Brain microvascular endothelial cell (primary cell): Measurements from ENCODE around the gene PLET1.

ENCODE experiments used
- DNase-seq: peaks from one replicate; pipeline ENCODE4 v3.0.0-alpha.2; 2020
- H3K27ac ChIP-seq: fragments of 250-450 bp; sonication (Bioruptor Pico); 2 replicates; pipeline ENCODE4 v1.5.1; 2020; ENCODE audit warnings: mild to moderate bottlenecking, moderate library complexity
- H3K27me3 ChIP-seq: fragments of 250-450 bp; sonication (Bioruptor Pico); replicated peaks from 2 replicates; pipeline ENCODE4 v1.5.1; 2020; ENCODE audit warnings: mild to moderate bottlenecking
- H3K36me3 ChIP-seq: fragments of 250-450 bp; sonication (Bioruptor Pico); replicated peaks from 2 replicates; pipeline ENCODE4 v1.5.1; 2020; ENCODE audit warnings: mild to moderate bottlenecking
- H3K4me3 ChIP-seq: 2 replicates; pipeline ENCODE4 v1.5.1; 2011; ENCODE audit warnings: low read depth, mild to moderate bottlenecking, control low read depth, low read length, moderate library complexity
- in situ Hi-C: cut with HindIII; loops from 2 replicates; pipeline ENCODE4 v1.10.0; 2017; ENCODE audit warnings: low sequenced_read_pairs, low pct_ligation_motif_present
- TF ChIP-seq, protein P1 (sequence below): IDR thresholded peaks from 2 replicates; pipeline ENCODE4 v1.5.1; 2011; ENCODE audit warnings: low read depth, mild to moderate bottlenecking, moderate library complexity, low read length, control low read depth, inconsistent platforms; ENCODE audit errors: missing control alignments

The PLET1 gene

DNA sequence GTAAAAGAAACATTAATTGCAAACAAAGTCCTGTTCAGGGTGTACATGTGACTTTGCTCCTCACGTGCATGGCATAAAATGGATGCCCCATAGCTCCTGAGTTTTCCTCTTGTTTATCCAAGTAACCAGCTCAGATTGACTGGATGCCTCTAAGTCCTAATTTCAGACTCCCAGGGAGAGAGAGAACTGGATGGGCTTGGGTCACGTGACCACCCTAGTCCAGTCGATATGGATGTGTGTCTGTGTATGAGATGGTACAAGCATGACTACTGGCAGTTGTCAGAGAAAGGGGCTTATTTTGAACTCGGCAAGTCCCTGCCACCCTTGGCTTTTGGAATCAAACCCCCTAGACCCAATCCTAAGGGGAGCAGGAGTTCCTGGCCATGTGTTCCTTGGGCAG lies 35.4 kb upstream of the PLET1 start:
- TF ChIP-seq, protein P1, sequence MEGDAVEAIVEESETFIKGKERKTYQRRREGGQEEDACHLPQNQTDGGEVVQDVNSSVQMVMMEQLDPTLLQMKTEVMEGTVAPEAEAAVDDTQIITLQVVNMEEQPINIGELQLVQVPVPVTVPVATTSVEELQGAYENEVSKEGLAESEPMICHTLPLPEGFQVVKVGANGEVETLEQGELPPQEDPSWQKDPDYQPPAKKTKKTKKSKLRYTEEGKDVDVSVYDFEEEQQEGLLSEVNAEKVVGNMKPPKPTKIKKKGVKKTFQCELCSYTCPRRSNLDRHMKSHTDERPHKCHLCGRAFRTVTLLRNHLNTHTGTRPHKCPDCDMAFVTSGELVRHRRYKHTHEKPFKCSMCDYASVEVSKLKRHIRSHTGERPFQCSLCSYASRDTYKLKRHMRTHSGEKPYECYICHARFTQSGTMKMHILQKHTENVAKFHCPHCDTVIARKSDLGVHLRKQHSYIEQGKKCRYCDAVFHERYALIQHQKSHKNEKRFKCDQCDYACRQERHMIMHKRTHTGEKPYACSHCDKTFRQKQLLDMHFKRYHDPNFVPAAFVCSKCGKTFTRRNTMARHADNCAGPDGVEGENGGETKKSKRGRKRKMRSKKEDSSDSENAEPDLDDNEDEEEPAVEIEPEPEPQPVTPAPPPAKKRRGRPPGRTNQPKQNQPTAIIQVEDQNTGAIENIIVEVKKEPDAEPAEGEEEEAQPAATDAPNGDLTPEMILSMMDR: no peak
- no peak overlapping the region for H3K27ac ChIP-seq
- H3K4me3 ChIP-seq: no peak overlapping the region
- no peaks in the 10 kb centered on the region for H3K27me3 ChIP-seq
- no peaks in the 10 kb centered on the region for H3K36me3 ChIP-seq
- no peak for DNase-seq
- in situ Hi-C loops: no loop called here

DNA sequence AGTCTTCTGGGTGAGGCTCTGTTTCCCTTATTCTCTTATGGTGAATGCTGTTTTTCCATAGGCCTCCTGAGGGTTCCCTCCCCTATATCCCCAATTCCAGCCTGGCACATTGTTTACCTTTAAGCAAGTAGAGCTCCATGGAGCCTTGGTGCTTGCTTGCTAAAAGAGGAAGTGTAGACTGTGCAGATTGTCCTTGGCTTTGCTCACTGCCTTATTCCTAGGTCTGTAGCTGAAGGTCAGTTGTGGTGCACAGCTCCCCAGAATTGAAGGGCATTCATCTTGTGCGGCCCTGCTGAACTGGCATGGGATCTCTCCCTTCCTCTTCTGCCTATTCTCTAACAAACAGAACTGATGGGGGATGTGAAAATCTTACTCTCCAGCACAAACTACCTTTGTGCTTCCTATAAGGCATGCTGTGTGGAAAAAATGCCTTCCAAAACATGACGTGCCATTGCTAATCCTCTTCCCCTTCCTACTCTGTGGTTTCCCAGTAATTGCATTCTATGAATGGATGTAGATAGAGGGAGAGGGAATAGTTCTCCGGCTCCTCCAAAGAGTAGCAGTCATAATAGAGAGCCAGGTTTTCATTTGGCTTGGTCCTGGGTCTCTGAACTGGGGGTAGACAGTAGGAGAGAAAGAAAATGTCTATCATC lies 34.2 kb upstream of the PLET1 start:
- in situ Hi-C loops: no loop called here
- TF ChIP-seq, protein P1: no peak
- no peaks in the 10 kb centered on the region for H3K36me3 ChIP-seq
- DNase-seq: no peak
- no peak overlapping the region for H3K4me3 ChIP-seq
- no peaks in the 10 kb centered on the region for H3K27me3 ChIP-seq
- no peak overlapping the region for H3K27ac ChIP-seq

DNA sequence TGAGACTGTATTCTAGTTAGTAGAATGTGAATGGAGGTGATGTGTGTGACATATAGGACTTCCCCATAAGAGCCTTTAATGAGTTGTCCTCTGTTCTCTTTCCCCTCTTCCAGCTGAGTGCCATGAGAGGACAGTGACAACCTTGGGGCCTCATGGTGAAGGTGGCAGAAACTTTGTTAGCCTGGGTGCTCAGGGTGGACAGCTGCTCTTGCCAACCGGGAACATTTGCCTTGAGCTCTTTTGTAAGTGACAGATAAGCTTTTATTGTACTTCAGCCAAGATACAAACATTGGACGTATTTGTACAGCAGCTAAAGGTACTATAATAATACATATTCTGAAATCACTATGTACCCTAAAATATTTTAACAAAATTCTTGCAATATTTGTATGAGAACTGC lies 33.0 kb upstream of the PLET1 start:
- Histone ChIP-seq H3K36me3 (no peaks in the 10 kb centered on the region), H3K27me3 (no peaks in the 10 kb centered on the region), H3K4me3 (no peak overlapping the region), H3K27ac (peak overlapping the region; percentile 53)
- in situ Hi-C loops: no loop called here
- DNase-seq: no peak
- TF ChIP-seq, protein P1: no peak

DNA sequence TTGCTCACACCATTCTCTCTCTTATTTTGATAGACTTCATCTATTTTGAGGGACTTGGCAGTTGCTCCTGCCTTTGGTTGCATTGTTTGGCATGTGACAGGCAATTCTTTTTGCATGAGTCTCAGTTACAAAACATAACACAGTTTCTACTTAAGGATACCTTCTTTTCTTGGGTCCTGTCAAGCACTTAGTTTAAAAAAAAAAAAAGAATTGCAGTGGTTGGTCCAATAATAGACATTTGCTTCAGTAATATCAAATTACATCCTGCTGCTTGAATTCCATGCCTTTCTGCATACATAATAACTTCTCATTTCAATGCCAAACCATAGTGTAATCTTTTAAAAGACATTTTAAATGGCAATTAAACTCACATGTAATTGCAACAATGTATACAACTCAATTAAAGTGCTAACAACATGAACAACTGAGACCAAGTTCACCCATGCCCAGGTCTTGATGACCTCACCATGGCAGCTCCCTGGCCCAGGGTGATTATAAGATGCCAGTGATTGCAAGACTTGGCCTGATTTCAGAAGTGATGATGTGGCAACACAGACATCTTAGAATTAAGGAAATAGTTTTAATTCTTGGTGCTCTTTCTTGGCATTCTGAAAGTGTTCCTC lies 32.2 kb upstream of the PLET1 start:
- H3K27ac ChIP-seq: peak overlapping the region; percentile 53
- peak; percentile 81 for DNase-seq

DNA sequence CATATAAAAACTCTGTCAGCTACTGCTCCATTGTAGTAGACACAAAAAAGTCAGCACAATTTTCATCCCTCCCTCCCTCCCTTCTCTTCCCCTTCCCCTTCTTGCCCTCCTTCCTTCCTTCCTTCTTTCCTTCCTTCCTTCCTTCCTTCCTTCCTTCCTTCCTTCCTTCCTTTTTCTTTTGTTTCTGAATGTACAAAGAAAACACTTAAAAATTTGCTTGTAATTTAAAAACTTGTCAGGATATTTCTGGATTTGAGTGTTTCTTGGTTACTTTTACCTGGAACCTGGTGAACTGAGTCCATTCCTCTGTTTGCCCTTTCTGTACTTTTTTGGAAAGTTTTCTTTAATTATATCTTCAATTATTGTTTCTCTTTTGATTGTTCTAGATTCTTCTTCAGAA lies 31.5 kb upstream of the PLET1 start:
- Histone ChIP-seq H3K27me3 (no peaks in the 10 kb centered on the region), H3K36me3 (no peaks in the 10 kb centered on the region), H3K27ac (peak overlapping the region; percentile 53), H3K4me3 (no peak overlapping the region)
- DNase-seq: no peak
- TF ChIP-seq, protein P1: no peak
- in situ Hi-C loops: no loop called here

More for the DNA sequence above, 32.2 kb upstream of the PLET1 start:
- in situ Hi-C loops: no loop called here
- Histone ChIP-seq H3K27me3 (no peaks in the 10 kb centered on the region), H3K4me3 (no peak overlapping the region), H3K36me3 (no peaks in the 10 kb centered on the region)
- TF ChIP-seq, protein P1: no peak
